SK-N-MC (cell line): ENCODE data around the gene MAP4K4.

Experiments
- DNase-seq: peaks from one replicate; pipeline ENCODE4 v3.0.0-alpha.2; 2011; ENCODE audit warnings: low read depth, low spot score
- H3K27ac ChIP-seq: fragments of 200-600 bp; sonication (generic); 2 replicates; pipeline ENCODE4 v1.5.1; 2016; ENCODE audit warnings: mixed run types
- H3K36me3 ChIP-seq: fragments of 200-600 bp; sonication (generic); 2 replicates; pipeline ENCODE4 v1.6.1; 2017; ENCODE audit warnings: antibody characterized with exemption, low read length, mixed read lengths; ENCODE audit not compliant: insufficient read depth
- H3K4me3 ChIP-seq: fragments of 200-600 bp; sonication (generic); 2 replicates; pipeline ENCODE4 v1.5.1; 2016
- H3K9ac ChIP-seq: fragments of 200-600 bp; sonication (generic); 2 replicates; pipeline ENCODE4 v1.8.0; 2017; ENCODE audit warnings: mixed run types, mixed read lengths; ENCODE audit not compliant: insufficient read length
- H3K9me3 ChIP-seq: fragments of 200-600 bp; sonication (generic); 2 replicates; pipeline ENCODE4 v1.6.1; 2017; ENCODE audit warnings: low read depth, mild to moderate bottlenecking, antibody characterized with exemption, low read length, moderate library complexity, mixed read lengths
- EZH2 ChIP-seq: fragments of 200-600 bp; sonication (generic); IDR thresholded peaks from one replicate; pipeline ENCODE4 v1.6.1; 2017; ENCODE audit warnings: antibody characterized with exemption
- FOXP2 ChIP-seq: optimal IDR thresholded peaks from 2 replicates; pipeline ENCODE3; 2011; ENCODE audit warnings: mild to moderate bottlenecking, moderate library complexity; ENCODE audit not compliant: insufficient read depth; ENCODE audit errors: extremely low read length, control extremely low read depth
- POLR2AphosphoS5 ChIP-seq: IDR thresholded peaks from 2 replicates; pipeline ENCODE4 v1.6.1; 2012; ENCODE audit warnings: mild to moderate bottlenecking, low read depth, low read length, borderline replicate concordance

The MAP4K4 gene

GRCh38 chr2:101697124-101698013 lies at the start of gene MAP4K4:
TSS of gene MAP4K4 (plus strand) at chr2:101697707. CDS start at chr2:101698081, 374 bp downstream.
- Histone ChIP-seq H3K4me3 (peak within 1 kb of the TSS; percentile 88), H3K9ac (peak within 1 kb of the TSS; percentile 80), H3K27ac (peak within 1 kb of the TSS; percentile 30; the same call in 1 of the 2 replicates), H3K9me3 (no peaks in the 10 kb centered on the region), H3K36me3 (peaks cover 18% of the 10 kb centered on the region)
- DNase-seq = no peak
- TF ChIP-seq EZH2 (no peak), POLR2AphosphoS5 (no peak), FOXP2 (no peak)

- Histone ChIP-seq H3K9ac (no peak overlapping the region), H3K4me3 (no peak overlapping the region), H3K27ac (no peak overlapping the region), H3K9me3 (no peaks in the 10 kb centered on the region), H3K36me3 (no peaks in the 10 kb centered on the region)
- no peak for DNase-seq
- TF ChIP-seq EZH2 (no peak), FOXP2 (no peak), POLR2AphosphoS5 (no peak)
These were observed 44.0 kb upstream of the MAP4K4 start for GRCh38 chr2:101653469-101653868.

DNA sequence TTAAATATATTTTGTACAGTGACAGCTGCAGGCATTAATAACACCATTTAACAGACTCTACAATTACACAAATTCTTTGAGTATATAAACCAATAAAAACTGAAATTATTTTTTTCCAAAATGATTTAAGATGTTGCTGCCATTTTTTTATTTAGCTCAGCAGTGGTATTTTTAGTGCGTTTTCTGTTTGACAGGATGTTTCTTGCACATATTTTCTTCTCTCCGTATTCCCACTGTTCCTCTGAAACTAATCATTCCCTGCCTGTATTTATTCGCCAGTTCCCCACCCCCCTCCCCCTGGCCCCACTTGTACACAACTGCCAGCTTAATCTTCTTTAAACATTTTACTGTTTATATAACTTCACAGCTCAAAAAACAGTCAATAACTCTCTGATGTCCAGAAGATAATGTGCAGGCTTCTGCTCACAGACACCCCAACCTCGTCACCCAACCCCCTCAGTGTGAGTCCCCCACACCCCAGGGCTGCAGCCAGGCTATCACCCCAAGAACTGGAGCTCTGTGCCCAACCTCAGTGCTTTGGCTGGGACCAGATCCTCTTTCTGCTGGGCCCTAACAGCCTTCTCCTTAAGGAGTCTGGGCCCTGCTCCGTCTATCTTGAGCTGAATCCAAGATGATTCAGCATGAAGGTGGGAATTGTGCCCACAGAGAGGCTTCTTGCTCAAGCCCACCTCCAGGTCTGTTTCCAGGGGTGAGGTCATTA lies 41.6 kb upstream of the MAP4K4 start:
- H3K4me3 ChIP-seq = no peak overlapping the region
- no peak overlapping the region for H3K9ac ChIP-seq
- TF ChIP-seq FOXP2 = no peak
- no peak for TF ChIP-seq EZH2
- TF ChIP-seq POLR2AphosphoS5 = no peak
- no peaks in the 10 kb centered on the region for H3K36me3 ChIP-seq
- no peak overlapping the region for H3K27ac ChIP-seq
- no peaks in the 10 kb centered on the region for H3K9me3 ChIP-seq
- no peak for DNase-seq

- Histone ChIP-seq H3K9ac (no peak overlapping the region), H3K27ac (no peak overlapping the region), H3K36me3 (no peaks in the 10 kb centered on the region), H3K9me3 (no peaks in the 10 kb centered on the region), H3K4me3 (no peak overlapping the region)
- TF ChIP-seq EZH2 (no peak), POLR2AphosphoS5 (no peak), FOXP2 (no peak)
- no peak for DNase-seq
These were observed 39.7 kb upstream of the MAP4K4 start for GRCh38 chr2:101657787-101658186.

GRCh38 chr2:101658387-101658786 lies 39.1 kb upstream of the MAP4K4 start:
- DNase-seq = no peak
- H3K27ac ChIP-seq = no peak overlapping the region
- no peaks in the 10 kb centered on the region for H3K9me3 ChIP-seq
- no peak overlapping the region for H3K9ac ChIP-seq
- H3K4me3 ChIP-seq = no peak overlapping the region
- no peaks in the 10 kb centered on the region for H3K36me3 ChIP-seq
- no peak for TF ChIP-seq EZH2
- TF ChIP-seq FOXP2 = no peak
- no peak for TF ChIP-seq POLR2AphosphoS5

DNA sequence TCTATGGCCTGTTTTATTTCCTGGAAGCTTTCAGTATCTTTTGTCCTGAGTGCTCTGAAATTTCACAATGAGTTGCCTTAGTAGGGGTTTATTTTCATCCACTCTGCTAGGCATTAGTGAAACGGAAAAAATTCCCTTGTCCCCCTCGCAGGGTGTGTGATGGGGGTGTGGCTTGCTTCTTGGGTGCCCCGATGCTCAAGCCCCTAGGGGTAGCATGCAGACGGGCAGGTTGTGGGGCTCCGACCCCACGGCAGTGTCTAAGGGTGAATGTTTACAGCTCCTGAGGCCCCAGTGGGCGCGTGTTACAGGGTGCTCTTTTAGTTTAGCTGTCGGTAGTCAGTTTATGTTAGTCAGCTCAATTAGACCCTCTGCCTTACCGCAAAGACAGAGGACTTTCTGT lies 32.2 kb upstream of the MAP4K4 start:
- Histone ChIP-seq H3K9ac (no peak overlapping the region), H3K27ac (no peak overlapping the region), H3K4me3 (no peak overlapping the region), H3K9me3 (no peaks in the 10 kb centered on the region), H3K36me3 (no peaks in the 10 kb centered on the region)
- TF ChIP-seq POLR2AphosphoS5 (no peak), FOXP2 (no peak), EZH2 (no peak)
- no peak for DNase-seq

DNA sequence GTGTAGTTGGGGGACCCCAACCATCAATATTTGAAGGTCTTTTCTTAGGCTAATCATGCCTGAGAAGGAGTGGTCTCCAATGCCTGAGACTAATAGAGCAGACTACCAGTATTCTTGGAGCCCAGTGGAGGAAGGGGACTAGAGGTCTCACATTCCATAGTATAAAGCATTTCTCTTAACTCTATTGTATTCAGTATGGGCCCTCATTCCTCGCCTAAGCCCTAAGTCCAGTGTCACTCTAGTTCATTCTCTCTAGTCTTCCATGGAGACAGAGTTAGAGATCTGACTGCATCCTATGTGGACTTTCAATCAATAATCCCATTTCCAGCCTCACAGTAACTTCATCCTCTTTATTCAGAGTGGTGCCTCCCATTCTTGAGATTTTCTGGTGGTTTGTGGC lies 29.7 kb upstream of the MAP4K4 start:
- Histone ChIP-seq H3K36me3 (no peaks in the 10 kb centered on the region), H3K27ac (no peak overlapping the region), H3K9ac (no peak overlapping the region), H3K4me3 (no peak overlapping the region), H3K9me3 (no peaks in the 10 kb centered on the region)
- no peak for DNase-seq
- TF ChIP-seq POLR2AphosphoS5 = no peak
- TF ChIP-seq EZH2 = no peak
- no peak for TF ChIP-seq FOXP2

- Histone ChIP-seq H3K36me3 (no peaks in the 10 kb centered on the region), H3K9me3 (no peaks in the 10 kb centered on the region), H3K27ac (no peak overlapping the region), H3K4me3 (no peak overlapping the region), H3K9ac (no peak overlapping the region)
- no peak for DNase-seq
- TF ChIP-seq POLR2AphosphoS5 = no peak
- no peak for TF ChIP-seq EZH2
- no peak for TF ChIP-seq FOXP2
These were observed 25.5 kb upstream of the MAP4K4 start for GRCh38 chr2:101672047-101672446.
